GM18868 (cell line): Measurements from ENCODE around the gene RBMS2.
"Not testable (repeated sequence)": the region's sequence is repeated elsewhere in the genome, so short reads cannot be mapped to it uniquely, and the experiment has no call there.

Source experiments
- ATAC-seq: cut with Tn5 transposase; IDR thresholded peaks from one replicate; pipeline ENCODE4 v1.9.1; 2021; ENCODE audit warnings: mild to moderate bottlenecking, moderate library complexity; ENCODE audit not compliant: unreplicated experiment

Gene RBMS2

GRCh38 chr12:56521590-56522371, at the start of gene RBMS2:
RBMS2 (plus strand) TSS chr12:56521820; CDS start chr12:56522024, 204 bp downstream.
- peak; percentile 85 for ATAC-seq

- ATAC-seq, result no peak
Observed at GRCh38 chr12:56474389-56474788, 47.2 kb upstream of the RBMS2 start.

- no peak for ATAC-seq
Observed at GRCh38 chr12:56476143-56476542, 45.5 kb upstream of the RBMS2 start.

- no peak for ATAC-seq
Observed at GRCh38 chr12:56476972-56477432, 44.6 kb upstream of the RBMS2 start.

- no peak for ATAC-seq
Observed at GRCh38 chr12:56477521-56478225, 43.9 kb upstream of the RBMS2 start.

GRCh38 chr12:56479625-56480024, 42.0 kb upstream of the RBMS2 start:
- no peak for ATAC-seq

- no peak for ATAC-seq
Observed at GRCh38 chr12:56484566-56484965, 37.1 kb upstream of the RBMS2 start.

GRCh38 chr12:56486694-56487093, 34.9 kb upstream of the RBMS2 start:
- ATAC-seq, result no peak

- peak; percentile 15 for ATAC-seq
Observed at GRCh38 chr12:56487448-56488040, 34.1 kb upstream of the RBMS2 start.

GRCh38 chr12:56488041-56488955, 33.3 kb upstream of the RBMS2 start, which contains the start of gene GLS2:
GLS2 (minus strand) TSS chr12:56488161; CDS start chr12:56488118, 43 bp downstream.
- ATAC-seq, result peak; percentile 96

- ATAC-seq, result no peak
Observed at GRCh38 chr12:56490360-56490759, 31.3 kb upstream of the RBMS2 start.

GRCh38 chr12:56493409-56494105, 28.1 kb upstream of the RBMS2 start:
- not testable (repeated sequence) for ATAC-seq

- ATAC-seq, result not testable (repeated sequence)
Observed at GRCh38 chr12:56494106-56494415, 27.6 kb upstream of the RBMS2 start.

GRCh38 chr12:56494481-56494880, 27.1 kb upstream of the RBMS2 start:
- not testable (repeated sequence) for ATAC-seq

GRCh38 chr12:56496704-56497103, 24.9 kb upstream of the RBMS2 start:
- not testable (repeated sequence) for ATAC-seq

- not testable (repeated sequence) for ATAC-seq
Observed at GRCh38 chr12:56498126-56498902, 23.3 kb upstream of the RBMS2 start.

GRCh38 chr12:56499452-56499851, 22.2 kb upstream of the RBMS2 start:
- ATAC-seq, result not testable (repeated sequence)

GRCh38 chr12:56499879-56500278, 21.7 kb upstream of the RBMS2 start:
- ATAC-seq, result not testable (repeated sequence)

- ATAC-seq, result no peak
Observed at GRCh38 chr12:56510786-56511185, 10.8 kb upstream of the RBMS2 start.
